H9 (cell line): ENCODE data around the gene DGKG. TPM values are rescaled to one million over a fixed set of nuclear protein-coding genes. Genes with fewer than 3 reads are reported as not detected.

Experiments used
- DNase-seq: peaks from one replicate; pipeline ENCODE4 v3.0.0-alpha.2; 2017
- H2AFZ ChIP-seq: one replicate; pipeline ENCODE4 v1.6.1; 2013; ENCODE audit warnings: mild to moderate bottlenecking, low read length, control low read depth, moderate library complexity
- H2AK5ac ChIP-seq: 2 replicates; pipeline ENCODE4 v1.6.1; 2013; ENCODE audit warnings: low read length, control low read depth, mixed read lengths; ENCODE audit not compliant: insufficient read length
- H2BK120ac ChIP-seq: one replicate; pipeline ENCODE4 v1.6.1; 2013; ENCODE audit warnings: low read depth, mild to moderate bottlenecking, low read length, control low read depth, inconsistent platforms; ENCODE audit not compliant: poor library complexity, severe bottlenecking
- H2BK12ac ChIP-seq: 2 replicates; pipeline ENCODE4 v1.6.1; 2013; ENCODE audit warnings: low read length, control low read depth, mixed read lengths, low read depth; ENCODE audit not compliant: insufficient read length
- H2BK15ac ChIP-seq: 2 replicates; pipeline ENCODE4 v1.6.1; 2013; ENCODE audit warnings: low read depth, low read length, control low read depth
- H2BK20ac ChIP-seq: one replicate; pipeline ENCODE4 v1.6.1; 2013; ENCODE audit warnings: low read depth, mild to moderate bottlenecking, low read length, control low read depth, inconsistent platforms; ENCODE audit not compliant: poor library complexity, severe bottlenecking
- H2BK5ac ChIP-seq: 2 replicates; pipeline ENCODE4 v1.6.1; 2013; ENCODE audit warnings: low read length, control low read depth, mixed read lengths; ENCODE audit not compliant: insufficient read length
- H3K14ac ChIP-seq: 2 replicates; pipeline ENCODE4 v1.6.1; 2013; ENCODE audit warnings: low read length, control low read depth; ENCODE audit not compliant: insufficient read depth
- H3K18ac ChIP-seq: 2 replicates; pipeline ENCODE4 v1.6.1; 2013; ENCODE audit warnings: low read depth, mild to moderate bottlenecking, mixed read lengths, low read length, control low read depth; ENCODE audit not compliant: insufficient read length
- H3K23ac ChIP-seq: 2 replicates; pipeline ENCODE4 v1.6.1; 2013; ENCODE audit warnings: low read length, control low read depth, mixed read lengths, low read depth; ENCODE audit not compliant: insufficient read length
- H3K23me2 ChIP-seq: 2 replicates; pipeline ENCODE4 v1.6.1; 2013; ENCODE audit warnings: low read depth, mild to moderate bottlenecking, mixed read lengths, low read length, control low read depth; ENCODE audit not compliant: insufficient read length, poor library complexity, severe bottlenecking
- H3K27ac ChIP-seq: 2 replicates; pipeline ENCODE4 v1.5.1; 2013; ENCODE audit warnings: low read length, control low read depth, mixed read lengths, low read depth; ENCODE audit not compliant: insufficient read length
- H3K27me3 ChIP-seq: 2 replicates; pipeline ENCODE4 v1.6.1; 2013; ENCODE audit warnings: low read length, control low read depth, inconsistent platforms; ENCODE audit not compliant: insufficient read depth
- H3K4ac ChIP-seq: 2 replicates; pipeline ENCODE4 v1.6.1; 2013; ENCODE audit warnings: low read depth, mild to moderate bottlenecking, control low read depth, inconsistent platforms, low read length, moderate library complexity
- H3K4me1 ChIP-seq: 2 replicates; pipeline ENCODE4 v1.6.1; 2013; ENCODE audit warnings: low read length, control low read depth, inconsistent platforms; ENCODE audit not compliant: insufficient read depth
- H3K4me2 ChIP-seq: 2 replicates; pipeline ENCODE4 v1.6.1; 2013; ENCODE audit warnings: low read length, control low read depth, mixed read lengths; ENCODE audit not compliant: insufficient read length, insufficient read depth
- H3K56ac ChIP-seq: 2 replicates; pipeline ENCODE4 v1.6.1; 2013; ENCODE audit warnings: low read depth, mild to moderate bottlenecking, mixed read lengths, low read length, control low read depth; ENCODE audit not compliant: insufficient read length
- H3K79me1 ChIP-seq: 2 replicates; pipeline ENCODE4 v1.6.1; 2013; ENCODE audit warnings: low read depth, mild to moderate bottlenecking, moderate library complexity, low read length, control low read depth, inconsistent platforms; ENCODE audit not compliant: insufficient read depth, poor library complexity, severe bottlenecking
- H3K79me2 ChIP-seq: 2 replicates; pipeline ENCODE4 v1.6.1; 2013; ENCODE audit warnings: low read length, control low read depth, inconsistent platforms; ENCODE audit not compliant: insufficient read depth
- H3K9ac ChIP-seq: 2 replicates; pipeline ENCODE4 v1.6.1; 2013; ENCODE audit warnings: low read length, control low read depth, mixed read lengths; ENCODE audit not compliant: insufficient read length; ENCODE audit errors: extremely low read depth
- H3K9me3 ChIP-seq: one replicate; pipeline ENCODE4 v1.6.1; 2013; ENCODE audit warnings: low read depth, low read length, inconsistent platforms; ENCODE audit not compliant: control insufficient read depth
- H3T11ph ChIP-seq: one replicate; pipeline ENCODE4 v1.6.1; 2013; ENCODE audit warnings: mild to moderate bottlenecking, low read length, control low read depth, inconsistent platforms
- H4K20me1 ChIP-seq: one replicate; pipeline ENCODE4 v1.6.1; 2013; ENCODE audit not compliant: control insufficient read depth, insufficient read length, insufficient read depth
- H4K5ac ChIP-seq: 2 replicates; pipeline ENCODE4 v1.6.1; 2013; ENCODE audit warnings: low read depth, mild to moderate bottlenecking, mixed read lengths, low read length, control low read depth; ENCODE audit not compliant: insufficient read length
- H4K8ac ChIP-seq: replicated peaks from 2 replicates; pipeline ENCODE4 v1.6.1; 2013; ENCODE audit warnings: low read length, control low read depth, mixed read lengths, low read depth; ENCODE audit not compliant: insufficient read length
- H4K91ac ChIP-seq: 2 replicates; pipeline ENCODE4 v1.6.1; 2013; ENCODE audit warnings: low read depth, mild to moderate bottlenecking, moderate library complexity, mixed read lengths, low read length, control low read depth; ENCODE audit not compliant: insufficient read length
- H3K27ac Mint-ChIP-seq, 3 experiments: 2 replicates in 2 of 3; 3 replicates in 1 of 3; pipeline ENCODE4 v1.8.0; 2020 to 2021; ENCODE audit warnings: mixed read lengths in 3 of 3, mild to moderate bottlenecking in 1 of 3, moderate library complexity in 1 of 3
- H3K27me3 Mint-ChIP-seq: 2 replicates; pipeline ENCODE4 v1.8.0; 2021; ENCODE audit warnings: low read depth, mild to moderate bottlenecking, moderate library complexity, mixed read lengths
- H3K36me3 Mint-ChIP-seq, 3 experiments: 2 replicates in 2 of 3; 3 replicates in 1 of 3; pipeline ENCODE4 v1.8.0; 2020 to 2021; ENCODE audit warnings: low read depth in 3 of 3, mixed read lengths in 3 of 3; ENCODE audit not compliant: insufficient read depth in 1 of 3
- H3K4me1 Mint-ChIP-seq, 2 experiments: 2 replicates each; pipeline ENCODE4 v1.8.0; 2020; ENCODE audit warnings: mixed read lengths in 2 of 2
- H3K4me3 Mint-ChIP-seq, 2 experiments: 2 replicates in 1 of 2; 3 replicates in 1 of 2; pipeline ENCODE4 v1.8.0; 2020 to 2021; ENCODE audit warnings: mild to moderate bottlenecking in 2 of 2, mixed read lengths in 2 of 2, moderate library complexity in 1 of 2
- H3K9me3 Mint-ChIP-seq, 2 experiments: 2 replicates in 1 of 2; 3 replicates in 1 of 2; pipeline ENCODE4 v1.8.0; 2020; ENCODE audit warnings: mild to moderate bottlenecking in 2 of 2, mixed read lengths in 2 of 2, moderate library complexity in 1 of 2
- WGBS: extraction: QIAGEN DNeasy Blood & Tissue Kit; methylation state at CpG from one replicate; pipeline ENCODE4 v1.1.7; 2013; ENCODE audit warnings: missing lambda C conversion rate, low lambda C conversion rate, mixed read lengths; ENCODE audit not compliant: insufficient read length; ENCODE audit errors: extremely low coverage; 5-methylcytosine and 5-hydroxymethylcytosine counted together
- total RNA-seq: library from RNA; stranded (reverse); gene quantifications from 2 replicates; pipeline ENCODE4 v1.2.1, GENCODE V29; 2021
- TF ChIP-seq, protein P1 (sequence below): fragments of 200-600 bp; sonication (generic); conservative IDR thresholded peaks from 3 replicates; pipeline ENCODE4 v1.8.0; 2021; ENCODE audit warnings: antibody characterized with exemption, mild to moderate bottlenecking

Gene DGKG
- total RNA-seq, 1 experiment from 2014 or later, result not detected

DNA sequence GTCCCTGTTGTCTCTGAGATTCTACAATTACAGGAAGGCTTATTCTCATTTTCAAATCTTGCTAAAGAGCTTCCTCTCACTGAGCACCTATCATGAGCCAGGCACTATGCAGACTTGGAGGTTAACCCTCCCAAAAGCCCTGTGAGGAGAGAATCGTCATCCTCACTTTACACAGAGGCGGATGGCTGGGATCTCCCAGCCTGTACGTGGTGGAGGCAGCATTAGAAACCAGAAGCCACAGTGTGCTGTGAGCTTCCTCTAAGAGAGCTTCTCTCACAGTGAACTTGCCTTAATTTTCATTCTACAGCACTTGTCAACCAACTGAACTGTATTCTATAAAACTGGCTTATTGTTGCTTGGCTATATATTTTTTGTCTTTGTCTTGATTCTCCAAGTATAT is 6.1 kb upstream of the DGKG start:
- no peak overlapping the region for H3K27ac ChIP-seq
- H3K14ac ChIP-seq, result no peak overlapping the region
- H2BK12ac ChIP-seq, result no peak overlapping the region
- no peaks in the 10 kb centered on the region for H3K79me2 ChIP-seq
- H3K4me2 ChIP-seq, result no peak overlapping the region
- H2AK5ac ChIP-seq, result no peak overlapping the region
- no peak overlapping the region for H3K18ac ChIP-seq
- TF ChIP-seq, protein P1, sequence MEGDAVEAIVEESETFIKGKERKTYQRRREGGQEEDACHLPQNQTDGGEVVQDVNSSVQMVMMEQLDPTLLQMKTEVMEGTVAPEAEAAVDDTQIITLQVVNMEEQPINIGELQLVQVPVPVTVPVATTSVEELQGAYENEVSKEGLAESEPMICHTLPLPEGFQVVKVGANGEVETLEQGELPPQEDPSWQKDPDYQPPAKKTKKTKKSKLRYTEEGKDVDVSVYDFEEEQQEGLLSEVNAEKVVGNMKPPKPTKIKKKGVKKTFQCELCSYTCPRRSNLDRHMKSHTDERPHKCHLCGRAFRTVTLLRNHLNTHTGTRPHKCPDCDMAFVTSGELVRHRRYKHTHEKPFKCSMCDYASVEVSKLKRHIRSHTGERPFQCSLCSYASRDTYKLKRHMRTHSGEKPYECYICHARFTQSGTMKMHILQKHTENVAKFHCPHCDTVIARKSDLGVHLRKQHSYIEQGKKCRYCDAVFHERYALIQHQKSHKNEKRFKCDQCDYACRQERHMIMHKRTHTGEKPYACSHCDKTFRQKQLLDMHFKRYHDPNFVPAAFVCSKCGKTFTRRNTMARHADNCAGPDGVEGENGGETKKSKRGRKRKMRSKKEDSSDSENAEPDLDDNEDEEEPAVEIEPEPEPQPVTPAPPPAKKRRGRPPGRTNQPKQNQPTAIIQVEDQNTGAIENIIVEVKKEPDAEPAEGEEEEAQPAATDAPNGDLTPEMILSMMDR, result no peak
- H3K4me1 ChIP-seq, result no peaks in the 10 kb centered on the region
- H3K27me3 Mint-ChIP-seq, result peaks cover 61% of the 10 kb centered on the region
- no CpG with 5 or more reads among the region's 3 CpGs for WGBS
- no peak overlapping the region for H3K27ac Mint-ChIP-seq
- H4K8ac ChIP-seq, result no peak overlapping the region
- no peaks in the 10 kb centered on the region for H3K79me1 ChIP-seq
- no peak overlapping the region for H2AFZ ChIP-seq
- no peak overlapping the region for H2BK20ac ChIP-seq
- H4K5ac ChIP-seq, result no peak overlapping the region
- no peaks in the 10 kb centered on the region for H3K36me3 Mint-ChIP-seq
- no peak overlapping the region for H2BK120ac ChIP-seq
- H3T11ph ChIP-seq, result no peak overlapping the region
- no peak overlapping the region for H3K4ac ChIP-seq
- no peak for DNase-seq
- H3K4me3 Mint-ChIP-seq, result no peak overlapping the region
- no peak overlapping the region for H3K9ac ChIP-seq
- no peaks in the 10 kb centered on the region for H3K23me2 ChIP-seq
- no peak overlapping the region for H3K56ac ChIP-seq
- H4K91ac ChIP-seq, result no peak overlapping the region
- no peak overlapping the region for H2BK15ac ChIP-seq
- H4K20me1 ChIP-seq, result no peaks in the 10 kb centered on the region
- H3K9me3 ChIP-seq, result no peaks in the 10 kb centered on the region
- no peak overlapping the region for H2BK5ac ChIP-seq
- H3K4me1 Mint-ChIP-seq, result no peaks in the 10 kb centered on the region
- no peak overlapping the region for H3K23ac ChIP-seq
- H3K27me3 ChIP-seq, result peaks cover 8% of the 10 kb centered on the region; the same call in 1 of the 2 replicates
- no peaks in the 10 kb centered on the region for H3K9me3 Mint-ChIP-seq
